Fibroblast of lung (primary cell): ENCODE measurements around the gene CST11. TPM values are rescaled to one million over a fixed set of nuclear protein-coding genes. Genes with fewer than 3 reads are reported as not detected.

Experiments used
- DNase-seq, 2 donors: peaks; one replicate each; pipeline versions ENCODE4 v3.0.0 to v3.0.0-alpha.2; 2010; ENCODE audit warnings: low read depth in 2 of 2
- H2AFZ ChIP-seq: 2 replicates; pipeline ENCODE4 v1.5.1; 2012; ENCODE audit warnings: low read length, control low read depth, inconsistent platforms
- H3K27ac ChIP-seq: 2 replicates; pipeline ENCODE4 v1.5.1; 2011; ENCODE audit warnings: low read length, control low read depth; ENCODE audit not compliant: insufficient read depth
- H3K27me3 ChIP-seq: 2 replicates; pipeline ENCODE4 v1.5.1; 2011; ENCODE audit warnings: mild to moderate bottlenecking, low read length; ENCODE audit not compliant: control insufficient read depth, insufficient read depth
- H3K36me3 ChIP-seq: 2 replicates; pipeline ENCODE4 v1.5.1; 2011; ENCODE audit warnings: low read length; ENCODE audit not compliant: control insufficient read depth, insufficient read depth
- H3K4me1 ChIP-seq: 2 replicates; pipeline ENCODE4 v1.5.1; 2011; ENCODE audit warnings: low read length; ENCODE audit not compliant: control insufficient read depth, insufficient read depth; ENCODE audit errors: extremely low read depth
- H3K4me2 ChIP-seq: 2 replicates; pipeline ENCODE4 v1.5.1; 2011; ENCODE audit warnings: low read length, control low read depth; ENCODE audit not compliant: insufficient read depth; ENCODE audit errors: extremely low read depth
- H3K4me3 ChIP-seq, 4 experiments: fragments of 200-600 bp in 1 of 4; sonication (generic) in 1 of 4; replicated peaks in 1 of 4; 2 replicates each; pipeline ENCODE4 v1.5.1; 2011 to 2016; ENCODE audit warnings: low read length in 4 of 4, low read depth in 3 of 4, mild to moderate bottlenecking in 3 of 4, control low read depth in 2 of 4, inconsistent platforms in 1 of 4, mixed read lengths in 1 of 4; ENCODE audit not compliant: insufficient read depth in 1 of 4; ENCODE audit errors: control extremely low read depth in 1 of 4
- H3K79me2 ChIP-seq: 2 replicates; pipeline ENCODE4 v1.5.1; 2012; ENCODE audit warnings: mild to moderate bottlenecking, low read length, inconsistent platforms; ENCODE audit not compliant: control insufficient read depth, insufficient read depth
- H3K9ac ChIP-seq: 2 replicates; pipeline ENCODE4 v1.5.1; 2011; ENCODE audit warnings: mild to moderate bottlenecking, low read length, control low read depth; ENCODE audit not compliant: insufficient read depth
- H3K9me3 ChIP-seq: 2 replicates; pipeline ENCODE4 v1.5.1; 2012; ENCODE audit warnings: low read depth, low read length; ENCODE audit not compliant: control insufficient read depth, insufficient read depth
- H4K20me1 ChIP-seq: 2 replicates; pipeline ENCODE4 v1.5.1; 2011; ENCODE audit warnings: low read length; ENCODE audit not compliant: control insufficient read depth, insufficient read depth; ENCODE audit errors: extremely low read depth
- EZH2 ChIP-seq: IDR thresholded peaks from 2 replicates; pipeline ENCODE4 v1.5.1; 2012; ENCODE audit warnings: low read length, control low read depth, mild to moderate bottlenecking; ENCODE audit errors: missing control alignments
- polyA plus RNA-seq, 2 donors: library from polyadenylated mRNA; depleted of rRNA in 1 of 2; stranded (reverse) in 1 of 2; unstranded in 1 of 2; fragments of >200 nt; gene quantifications; 2 replicates each; pipeline ENCODE4 v1.2.1, GENCODE V29; 2011 to 2012; ENCODE audit warnings: missing spikeins in 1 of 2
- total RNA-seq: library from RNA; depleted of rRNA; stranded (reverse); fragments of >200 nt; gene quantifications from 2 replicates; pipeline ENCODE4 v1.2.1, GENCODE V29; 2014
- TF ChIP-seq, protein P1 (sequence below), 2 donors: IDR thresholded peaks in 1 of 2; conservative IDR thresholded peaks in 1 of 2; 1 replicate in 1 of 2; 2 replicates in 1 of 2; pipeline ENCODE4 v1.5.1; 2011 to 2012; ENCODE audit warnings: low read length in 2 of 2, control low read depth in 1 of 2, inconsistent platforms in 1 of 2, low read depth in 1 of 2, mild to moderate bottlenecking in 1 of 2

The CST11 gene
- total and polyA plus RNA-seq, 2 donors (not counting 1 experiment from before 2014, with no cell fraction given) = not detected

DNA sequence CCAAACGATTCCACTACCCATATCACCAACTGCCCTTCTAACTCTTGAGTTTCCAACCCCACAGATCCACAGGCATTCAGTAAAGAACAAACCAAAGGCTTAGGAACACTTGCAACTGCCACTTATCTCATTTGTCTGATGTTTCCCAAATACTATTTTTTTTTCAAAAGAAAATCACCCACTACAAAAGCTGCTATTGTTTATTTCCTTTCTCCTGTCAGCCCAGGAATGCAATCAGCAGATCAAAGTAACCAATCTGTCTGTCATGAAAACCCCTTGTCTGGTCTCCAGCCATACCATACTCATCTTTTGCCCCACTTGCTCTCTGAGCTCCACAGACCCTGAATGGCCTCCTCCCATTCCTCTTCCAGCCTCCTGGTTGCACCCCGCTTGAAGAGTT lies 29.5 kb upstream of the CST11 start:
- TF ChIP-seq, protein P1, sequence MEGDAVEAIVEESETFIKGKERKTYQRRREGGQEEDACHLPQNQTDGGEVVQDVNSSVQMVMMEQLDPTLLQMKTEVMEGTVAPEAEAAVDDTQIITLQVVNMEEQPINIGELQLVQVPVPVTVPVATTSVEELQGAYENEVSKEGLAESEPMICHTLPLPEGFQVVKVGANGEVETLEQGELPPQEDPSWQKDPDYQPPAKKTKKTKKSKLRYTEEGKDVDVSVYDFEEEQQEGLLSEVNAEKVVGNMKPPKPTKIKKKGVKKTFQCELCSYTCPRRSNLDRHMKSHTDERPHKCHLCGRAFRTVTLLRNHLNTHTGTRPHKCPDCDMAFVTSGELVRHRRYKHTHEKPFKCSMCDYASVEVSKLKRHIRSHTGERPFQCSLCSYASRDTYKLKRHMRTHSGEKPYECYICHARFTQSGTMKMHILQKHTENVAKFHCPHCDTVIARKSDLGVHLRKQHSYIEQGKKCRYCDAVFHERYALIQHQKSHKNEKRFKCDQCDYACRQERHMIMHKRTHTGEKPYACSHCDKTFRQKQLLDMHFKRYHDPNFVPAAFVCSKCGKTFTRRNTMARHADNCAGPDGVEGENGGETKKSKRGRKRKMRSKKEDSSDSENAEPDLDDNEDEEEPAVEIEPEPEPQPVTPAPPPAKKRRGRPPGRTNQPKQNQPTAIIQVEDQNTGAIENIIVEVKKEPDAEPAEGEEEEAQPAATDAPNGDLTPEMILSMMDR (conservative IDR thresholded peaks at IDR 0.05 in 1 of 2, IDR thresholded peaks at IDR 0.05 in 1 of 2; ENCODE audit: low read depth in 1 of 2, low read length in 2 of 2) = no peak
- no peak for TF ChIP-seq EZH2
- H3K9me3 ChIP-seq = no peaks in the 10 kb centered on the region
- no peaks in the 10 kb centered on the region for H3K79me2 ChIP-seq
- no peaks in the 10 kb centered on the region for H4K20me1 ChIP-seq
- no peak for DNase-seq
- no peaks in the 10 kb centered on the region for H3K36me3 ChIP-seq
- H3K27me3 ChIP-seq = no peaks in the 10 kb centered on the region
- H3K4me3 ChIP-seq = no peak overlapping the region
- no peak overlapping the region for H2AFZ ChIP-seq
- no peak overlapping the region for H3K4me2 ChIP-seq
- H3K4me1 ChIP-seq = no peaks in the 10 kb centered on the region
- no peak overlapping the region for H3K9ac ChIP-seq
- H3K27ac ChIP-seq = no peak overlapping the region

DNA sequence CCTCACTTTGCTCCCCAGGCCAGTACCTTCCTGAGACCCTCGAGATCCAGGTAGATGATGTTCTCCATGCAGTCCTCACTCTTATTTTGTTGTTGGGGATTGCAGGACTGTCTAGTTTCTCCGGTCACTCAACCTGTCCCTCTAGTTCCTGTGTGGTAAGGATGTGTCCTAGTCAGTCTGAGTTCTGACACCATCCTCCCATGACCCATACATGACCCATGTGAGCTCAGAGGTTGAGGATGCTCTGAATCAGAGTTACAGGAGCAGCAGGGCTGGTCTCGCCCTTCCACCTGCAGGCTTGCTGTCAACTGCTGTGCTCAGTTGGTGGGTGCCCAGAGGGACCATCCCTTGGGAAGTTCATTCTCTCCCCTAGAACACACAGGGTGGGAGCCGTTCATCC lies 26.4 kb upstream of the CST11 start:
- Histone ChIP-seq H4K20me1 (no peaks in the 10 kb centered on the region), H3K27me3 (no peaks in the 10 kb centered on the region), H3K4me3 (no peak overlapping the region), H3K9ac (no peak overlapping the region), H2AFZ (no peak overlapping the region), H3K9me3 (no peaks in the 10 kb centered on the region), H3K36me3 (no peaks in the 10 kb centered on the region), H3K27ac (no peak overlapping the region), H3K4me1 (no peaks in the 10 kb centered on the region), H3K79me2 (no peaks in the 10 kb centered on the region), H3K4me2 (no peak overlapping the region)
- no peak for TF ChIP-seq EZH2
- TF ChIP-seq, protein P1 (conservative IDR thresholded peaks at IDR 0.05 in 1 of 2, IDR thresholded peaks at IDR 0.05 in 1 of 2; ENCODE audit: low read depth in 1 of 2, low read length in 2 of 2) = no peak
- no peak for DNase-seq

DNA sequence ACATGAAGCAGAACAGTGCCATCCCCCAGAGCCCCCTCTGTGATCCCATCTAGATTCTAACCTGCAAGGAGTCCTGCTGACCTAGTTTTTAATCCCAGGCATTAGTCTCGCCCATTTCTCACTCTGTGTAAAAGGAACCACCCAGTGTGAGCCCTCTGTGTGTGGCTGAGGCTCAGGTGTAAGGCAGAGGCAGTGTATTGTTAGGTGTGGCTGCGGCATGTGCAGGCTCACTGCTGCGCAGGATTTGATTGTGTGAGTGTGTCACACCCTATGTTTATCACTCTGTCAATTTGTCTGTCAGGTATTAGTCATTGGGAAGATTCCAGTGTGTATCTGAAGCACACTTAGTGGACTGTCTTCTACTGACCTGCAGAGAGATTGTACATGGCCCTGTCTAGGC lies 24.5 kb upstream of the CST11 start:
- TF ChIP-seq, protein P1 (conservative IDR thresholded peaks at IDR 0.05 in 1 of 2, IDR thresholded peaks at IDR 0.05 in 1 of 2; ENCODE audit: low read depth in 1 of 2, low read length in 2 of 2) = no peak
- TF ChIP-seq EZH2 = no peak
- no peaks in the 10 kb centered on the region for H4K20me1 ChIP-seq
- H3K4me3 ChIP-seq = no peak overlapping the region
- H3K27me3 ChIP-seq = no peaks in the 10 kb centered on the region
- H3K27ac ChIP-seq = no peak overlapping the region
- DNase-seq = no peak
- H3K4me1 ChIP-seq = no peaks in the 10 kb centered on the region
- no peaks in the 10 kb centered on the region for H3K79me2 ChIP-seq
- H3K9me3 ChIP-seq = no peaks in the 10 kb centered on the region
- no peak overlapping the region for H3K9ac ChIP-seq
- no peaks in the 10 kb centered on the region for H3K36me3 ChIP-seq
- H2AFZ ChIP-seq = no peak overlapping the region
- H3K4me2 ChIP-seq = no peak overlapping the region
